GM10847 (cell line): ENCODE results near the gene AMELX.

Source experiments
- POLR2A ChIP-seq: IDR thresholded peaks from 2 replicates; pipeline ENCODE4 v1.6.1; 2011; ENCODE audit not compliant: insufficient read length; ENCODE audit errors: extremely low read depth

Gene AMELX

DNA sequence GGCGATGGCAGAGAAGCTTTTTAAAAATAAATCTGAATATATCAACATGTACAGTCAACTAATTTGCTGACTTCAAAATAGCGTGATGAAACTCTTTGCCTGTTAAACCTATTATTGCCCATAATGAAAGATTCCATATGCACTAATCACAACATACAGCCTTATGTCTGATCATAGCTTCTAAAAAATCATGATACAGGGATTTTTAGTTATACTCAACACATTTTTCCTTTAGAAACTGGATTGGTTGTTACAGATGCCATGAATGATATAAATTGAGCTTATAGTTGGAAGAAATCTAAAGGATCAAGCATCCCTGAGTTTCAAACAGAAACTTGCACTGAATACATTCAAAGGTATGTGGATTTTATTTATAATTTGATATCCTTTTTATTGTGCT is at the start of gene AMELX:
TSS of gene AMELX (plus strand) at position 301 of the 400 bp plus-strand sequence. CDS start 1,376 bp downstream, outside the sequence.
- no peak for TF ChIP-seq POLR2A

DNA sequence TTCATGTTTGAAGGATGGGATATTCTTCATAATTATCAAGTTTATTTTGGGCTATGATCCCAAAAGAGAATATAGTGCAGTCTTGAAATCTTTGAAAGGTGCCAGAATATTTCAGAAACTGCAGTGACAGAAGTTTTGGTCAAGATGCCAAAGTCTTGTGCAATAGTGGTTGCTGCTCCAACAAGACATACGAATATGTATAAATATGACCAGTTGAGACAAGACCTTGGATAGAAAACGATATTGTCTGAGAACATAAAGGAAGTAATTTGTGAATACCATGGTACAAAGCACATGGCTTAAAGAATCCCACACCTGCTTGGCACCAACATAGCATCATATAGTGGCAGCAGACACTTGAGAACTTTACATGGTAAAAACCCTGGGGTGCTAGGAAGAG is 48.6 kb upstream of the AMELX start:
- TF ChIP-seq POLR2A = no peak

DNA sequence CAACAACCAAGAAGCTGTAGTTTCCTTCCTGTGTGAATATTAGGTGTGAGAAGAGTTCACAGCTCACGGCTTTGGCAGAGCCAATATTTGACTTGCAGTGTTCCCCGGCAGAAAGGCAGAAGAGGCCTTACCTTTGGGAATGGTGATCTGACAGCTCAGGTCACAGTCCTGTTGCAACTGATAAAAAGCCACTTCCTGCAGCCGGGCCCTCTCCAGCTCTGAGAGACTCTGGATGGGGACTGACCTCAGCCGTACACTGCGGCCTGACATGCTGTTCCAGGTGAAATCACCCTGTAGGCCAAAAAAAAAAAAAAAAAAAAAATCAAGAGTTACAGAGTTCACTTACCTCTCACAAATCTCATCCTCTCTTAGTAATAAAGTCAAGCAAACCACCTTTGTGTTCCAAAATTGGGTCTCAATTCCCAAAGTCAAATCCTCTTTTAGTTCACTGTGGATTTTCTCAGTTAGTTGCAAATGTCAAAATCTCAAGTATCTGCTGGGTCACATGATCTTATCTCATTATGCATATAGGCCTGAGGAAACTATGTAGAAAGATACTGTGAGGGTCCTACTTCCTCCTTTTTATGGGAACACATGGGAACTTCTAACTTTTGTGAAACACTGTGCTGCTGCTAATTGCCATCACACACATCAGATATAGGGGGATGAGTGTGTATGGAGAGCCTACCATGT is 38.6 kb upstream of the AMELX start:
- no peak for TF ChIP-seq POLR2A

DNA sequence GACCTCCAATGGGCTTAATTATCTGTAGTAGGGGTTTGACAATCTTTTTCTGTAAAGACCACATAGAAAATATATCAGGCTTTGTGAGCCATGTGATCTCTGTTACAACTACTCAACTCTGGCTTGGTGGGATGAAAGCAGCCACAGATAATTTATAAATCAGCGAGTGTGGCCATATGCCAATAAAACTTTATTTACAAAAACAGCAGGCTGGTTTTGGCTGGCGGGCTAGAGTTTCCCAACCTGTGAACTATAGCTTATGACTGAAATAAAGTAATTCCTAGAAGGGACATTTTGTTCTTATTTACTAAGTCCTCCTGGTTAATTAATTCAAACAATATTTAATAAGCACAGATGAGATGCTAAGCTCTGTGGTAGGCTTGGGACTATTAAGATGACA is 35.9 kb upstream of the AMELX start:
- TF ChIP-seq POLR2A = no peak

DNA sequence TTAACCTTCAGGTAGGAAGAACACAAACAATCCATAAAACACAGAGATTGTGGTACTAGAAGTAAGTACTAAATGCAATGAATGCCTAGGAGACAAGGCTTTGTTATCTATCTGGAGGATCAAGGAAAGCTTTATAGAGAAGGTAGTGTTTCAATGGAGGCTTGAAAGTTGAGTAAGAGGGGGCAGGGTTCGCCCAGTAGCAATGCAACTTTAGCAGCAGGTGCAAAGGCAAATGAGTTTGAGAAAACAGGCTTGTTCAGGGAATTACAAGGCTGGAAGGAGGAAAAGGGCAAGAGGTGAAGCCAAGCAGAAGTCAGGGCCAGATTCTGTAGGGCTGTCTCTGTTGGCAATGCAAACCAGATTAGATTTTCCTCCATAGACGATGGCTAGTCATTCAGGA is 35.5 kb upstream of the AMELX start:
- TF ChIP-seq POLR2A = no peak

DNA sequence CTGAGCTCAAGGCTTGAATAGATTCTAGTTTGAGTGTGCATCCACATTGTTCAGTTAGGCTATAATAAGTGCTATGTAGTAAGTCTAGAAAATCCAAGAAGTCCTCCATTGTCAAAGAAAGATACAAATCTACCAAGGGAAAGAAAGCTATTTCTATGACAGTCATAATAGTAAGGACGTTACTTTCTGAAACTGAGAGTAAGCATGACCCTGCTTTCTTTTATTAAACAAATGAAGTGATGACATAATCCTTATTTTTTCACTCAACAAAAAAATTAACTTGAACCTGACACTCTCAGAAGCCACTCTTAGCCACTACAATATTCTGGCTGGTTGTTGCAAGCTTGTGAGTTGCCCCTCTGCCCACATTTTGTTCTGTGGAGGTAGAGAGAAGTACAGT is 33.8 kb upstream of the AMELX start:
- no peak for TF ChIP-seq POLR2A

DNA sequence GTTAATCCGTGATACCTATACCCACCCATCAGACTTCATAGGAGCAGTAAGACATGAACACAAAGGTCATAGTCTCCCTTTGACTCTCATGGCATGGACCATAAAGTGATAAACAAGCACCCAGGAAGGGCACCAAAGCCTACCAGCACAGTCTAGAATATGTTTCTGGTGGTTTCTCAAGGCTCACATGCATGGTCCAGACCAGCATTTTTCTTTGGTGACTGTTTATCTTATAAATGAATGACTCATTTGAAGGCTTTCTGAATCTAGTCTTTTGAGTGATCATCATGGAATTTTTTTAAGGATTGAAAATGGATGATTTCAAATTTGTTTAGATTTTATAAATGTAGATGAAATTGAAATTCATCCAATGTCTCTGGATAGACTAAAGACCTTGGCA is 32.0 kb upstream of the AMELX start:
- no peak for TF ChIP-seq POLR2A

DNA sequence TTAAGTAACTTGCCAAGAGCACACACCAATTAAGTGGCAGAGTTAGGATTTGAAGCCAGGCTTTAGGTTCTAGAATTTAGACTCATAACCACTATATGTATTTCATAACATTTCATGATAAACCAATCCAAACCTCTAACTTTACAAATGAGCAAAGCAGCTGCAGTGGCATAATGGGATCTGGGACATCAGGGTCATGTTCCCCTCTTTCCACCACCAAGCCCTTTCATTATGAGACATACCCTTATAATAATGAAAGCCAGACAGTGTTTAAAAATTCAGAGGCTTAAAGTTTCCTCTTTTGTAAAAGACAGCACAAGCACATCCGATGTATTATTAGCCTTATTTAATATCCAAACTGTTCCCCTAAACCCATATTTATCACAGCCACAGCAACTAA is 28.3 kb upstream of the AMELX start:
- no peak for TF ChIP-seq POLR2A

DNA sequence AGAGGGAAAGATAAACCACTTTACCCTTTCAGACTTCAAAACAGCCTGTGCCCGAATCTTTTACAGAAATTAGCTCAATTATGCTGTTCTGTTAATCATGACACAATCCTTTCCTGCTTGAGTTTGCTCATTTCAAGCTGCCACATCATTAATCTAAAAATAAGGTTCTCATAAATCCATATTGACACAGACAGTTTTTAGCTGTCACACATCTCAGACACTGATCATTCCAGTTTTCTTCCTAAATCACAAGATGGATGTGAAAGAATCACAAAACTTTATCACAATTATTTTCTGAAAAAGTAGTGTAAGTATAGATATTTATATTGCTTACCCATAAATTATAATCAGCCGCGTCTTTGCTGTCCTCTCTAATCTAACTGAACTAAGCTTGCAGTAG is 27.9 kb upstream of the AMELX start:
- no peak for TF ChIP-seq POLR2A

DNA sequence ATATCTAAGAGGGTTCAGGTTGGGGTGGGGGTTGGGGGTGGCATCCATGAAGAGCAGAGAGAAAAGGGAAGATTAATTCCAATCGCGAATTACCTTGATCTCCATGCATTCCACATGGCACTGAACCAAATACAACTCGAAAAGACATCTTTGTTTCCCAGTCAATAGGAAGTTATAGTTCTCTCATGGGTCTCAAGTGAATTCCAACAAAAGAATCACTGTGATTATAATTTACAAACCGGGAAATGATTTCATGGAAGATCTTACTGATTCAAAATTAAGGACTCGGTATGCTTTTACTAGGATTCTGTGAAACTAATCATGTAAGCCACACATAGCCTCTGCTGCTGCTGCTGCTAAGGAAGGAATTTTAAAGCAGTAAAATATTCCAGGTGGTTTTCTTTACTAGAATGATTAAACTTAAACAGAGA is 26.6 kb upstream of the AMELX start:
- no peak for TF ChIP-seq POLR2A

DNA sequence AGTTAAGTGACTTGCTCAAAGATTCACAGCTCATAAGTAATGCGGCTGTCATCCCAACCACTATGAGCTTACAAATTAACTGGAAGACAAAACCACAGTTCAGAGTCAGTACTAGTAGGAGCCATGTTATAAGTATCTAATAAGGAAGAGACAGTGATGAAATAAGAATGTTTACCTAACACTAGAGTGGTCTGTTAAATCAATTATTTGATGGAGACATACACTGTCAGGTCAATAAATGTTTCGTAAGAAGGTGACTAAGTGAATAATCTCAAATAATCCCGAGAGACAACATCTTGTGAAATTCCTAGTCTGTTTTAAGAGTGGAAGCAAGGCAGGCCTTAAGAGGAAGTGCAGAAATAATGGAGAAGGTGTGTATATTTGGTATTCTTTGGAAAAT is 25.8 kb upstream of the AMELX start:
- no peak for TF ChIP-seq POLR2A

DNA sequence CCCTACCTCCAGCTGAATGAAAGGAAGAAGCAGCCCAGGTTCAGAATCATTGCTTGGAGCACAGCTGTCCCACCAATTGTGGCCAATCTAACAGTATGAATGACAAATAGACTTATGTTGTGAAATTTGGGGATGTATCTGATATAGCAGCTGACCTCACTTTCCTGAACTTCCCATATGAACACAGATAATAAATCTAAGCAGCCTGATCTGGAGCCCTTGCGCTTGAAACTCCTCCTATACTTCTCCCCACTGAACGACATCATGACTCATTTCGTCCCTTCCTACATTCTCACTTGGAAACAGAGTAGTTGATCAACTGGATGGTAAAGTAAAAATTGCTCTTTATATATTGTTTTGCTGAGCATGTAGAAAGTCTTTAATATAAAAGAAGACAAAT is 24.2 kb upstream of the AMELX start:
- TF ChIP-seq POLR2A = no peak

DNA sequence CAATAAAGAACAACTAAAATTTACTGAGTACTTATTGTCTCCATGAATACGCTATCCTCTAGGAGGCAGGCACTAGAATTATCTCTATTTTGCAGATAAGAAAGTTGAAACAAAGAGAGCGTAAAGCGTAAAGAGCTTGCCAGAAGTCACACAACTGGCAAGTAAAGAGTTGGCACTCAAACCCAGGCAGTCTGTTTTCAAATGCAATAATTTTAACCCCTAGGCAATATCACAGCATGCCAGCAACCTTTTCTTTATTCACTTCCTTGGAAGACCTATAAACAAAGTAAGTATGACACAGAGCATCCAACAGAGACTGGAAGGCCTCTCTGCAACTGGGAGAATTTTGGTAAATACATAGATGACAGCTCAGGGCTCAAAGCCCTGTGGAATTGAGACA is 23.2 kb upstream of the AMELX start:
- TF ChIP-seq POLR2A = no peak

DNA sequence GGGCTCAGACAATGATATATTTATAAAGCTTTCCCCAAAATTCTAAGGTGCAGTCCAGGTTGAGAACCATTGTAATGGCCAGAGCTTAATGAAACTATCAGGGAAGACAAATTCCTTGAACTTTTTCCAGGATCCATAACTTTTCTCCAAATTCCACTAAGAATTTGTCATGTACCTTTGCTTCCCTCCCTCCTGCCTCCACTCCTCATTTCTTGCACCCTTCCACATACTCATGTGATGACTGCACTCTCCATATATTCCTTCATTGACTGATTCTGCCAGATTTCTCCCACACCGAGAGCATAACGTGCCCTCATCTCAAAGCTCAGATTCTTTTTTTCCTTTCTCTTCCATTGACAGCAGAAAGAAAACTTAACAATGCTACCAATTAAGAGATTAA is 20.9 kb upstream of the AMELX start:
- TF ChIP-seq POLR2A = no peak

DNA sequence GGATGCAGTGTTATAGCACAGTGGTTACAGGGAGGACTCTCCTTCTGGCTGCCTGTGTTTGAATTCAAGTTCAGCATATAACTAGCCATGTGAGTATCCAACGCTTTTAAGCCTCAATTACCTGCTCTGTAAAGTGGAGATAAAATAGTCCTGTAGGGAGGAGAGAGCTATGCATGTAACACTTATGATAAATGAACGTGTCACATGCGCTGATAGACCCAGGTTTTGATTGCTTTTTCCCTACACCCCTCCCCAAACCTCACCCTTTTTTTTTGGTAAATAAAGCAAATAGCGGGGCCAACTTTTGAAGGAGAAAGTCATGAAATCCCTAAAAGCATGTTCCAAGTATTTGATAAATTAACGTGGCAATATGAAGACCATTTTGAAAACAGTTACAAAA is 20.4 kb upstream of the AMELX start:
- TF ChIP-seq POLR2A = no peak

DNA sequence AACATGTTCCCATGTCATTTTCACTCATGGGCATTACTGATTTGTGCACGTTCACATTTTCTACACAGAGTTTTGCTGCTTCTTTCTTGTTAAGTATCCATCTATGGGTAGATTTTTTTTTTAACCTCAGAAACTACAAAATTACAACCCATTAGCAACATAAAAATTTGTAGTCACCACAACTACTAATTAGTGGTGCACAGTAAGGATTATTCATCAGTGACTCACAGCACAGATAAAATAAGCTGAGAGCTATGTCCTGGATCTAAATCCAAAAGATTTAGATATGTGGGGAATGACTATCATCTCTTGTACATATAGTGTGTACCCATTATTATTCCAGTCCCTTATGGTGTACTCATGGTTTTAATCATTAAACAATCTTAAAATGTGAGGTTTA is 19.7 kb upstream of the AMELX start:
- no peak for TF ChIP-seq POLR2A

DNA sequence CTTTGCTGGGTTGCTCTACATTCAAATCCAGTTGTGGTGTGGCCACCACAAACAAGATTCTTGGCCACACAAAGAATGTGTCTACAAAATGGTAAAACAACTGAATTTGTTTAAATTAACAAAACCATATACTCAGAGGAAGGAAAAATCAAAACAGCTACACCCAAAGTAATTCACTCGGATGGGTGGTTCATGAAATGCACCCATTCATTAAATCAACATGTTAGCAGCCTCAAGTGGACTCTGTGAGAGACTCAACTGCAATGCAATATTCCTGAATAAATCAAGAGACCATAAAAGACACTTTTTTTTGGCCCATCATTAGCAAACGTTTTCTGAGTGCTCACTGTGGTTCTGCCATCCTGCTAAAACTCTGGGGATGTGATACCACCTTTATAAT is 11.2 kb upstream of the AMELX start:
- no peak for TF ChIP-seq POLR2A

DNA sequence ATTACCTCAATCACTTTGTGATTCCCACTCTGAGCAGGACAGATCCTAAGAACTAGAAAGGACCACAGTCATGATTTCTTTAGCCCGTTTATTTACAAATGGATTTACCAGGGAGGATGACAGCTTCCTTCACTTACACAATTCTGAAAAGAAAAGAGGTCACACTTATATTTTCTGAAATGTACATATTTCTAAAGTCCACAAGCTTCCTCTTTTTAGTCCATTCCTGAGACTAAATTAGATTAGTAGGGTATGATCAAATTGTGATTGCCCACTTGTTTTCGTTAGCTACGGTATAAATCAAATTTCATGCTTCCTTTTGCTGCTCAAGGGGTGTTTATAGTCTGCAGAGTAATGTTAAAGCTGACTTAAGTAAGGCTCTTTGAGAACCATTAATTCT is 7.6 kb upstream of the AMELX start:
- TF ChIP-seq POLR2A = no peak

DNA sequence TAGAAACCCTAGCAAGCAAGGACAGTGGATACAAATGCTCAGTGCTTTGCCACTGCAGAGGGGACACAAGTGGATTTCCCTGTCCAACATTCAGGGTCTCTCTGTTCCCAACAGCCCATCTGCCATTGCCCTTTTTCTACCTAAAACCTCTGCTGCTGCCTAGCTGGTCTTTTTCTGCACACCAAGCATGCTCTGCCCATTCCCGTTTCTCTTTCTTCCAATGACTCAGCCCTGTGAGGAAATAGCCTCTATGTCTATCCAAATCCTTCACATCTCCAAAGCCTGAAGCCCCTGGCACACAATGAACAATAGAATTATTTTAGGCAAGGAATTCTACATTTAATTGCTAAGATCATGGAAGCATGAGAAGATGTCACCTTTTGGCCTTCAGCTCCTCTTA is 5.7 kb upstream of the AMELX start:
- no peak for TF ChIP-seq POLR2A
